Osteocyte (in vitro differentiated cells): ENCODE data around the gene CALM3. TPM values are rescaled to one million over a fixed set of nuclear protein-coding genes. Genes with fewer than 3 reads are reported as not detected.
A peak's percentile ranks its signal among the peaks of the same experiment; 100 is the strongest.
"Not testable (repeated sequence)": the region's sequence is repeated elsewhere in the genome, so short reads cannot be mapped to it uniquely, and the experiment has no call there.

Source experiments
- DNase-seq: peaks from one replicate; pipeline ENCODE4 v3.0.0; 2021; ENCODE audit warnings: mixed read lengths; ENCODE audit not compliant: unreplicated experiment; ENCODE audit errors: extremely low spot score
- H3K27ac Mint-ChIP-seq: one replicate; pipeline ENCODE4 v1.8.0; 2021; ENCODE audit warnings: mild to moderate bottlenecking, mixed read lengths; ENCODE audit not compliant: unreplicated experiment
- H3K27me3 Mint-ChIP-seq: one replicate; pipeline ENCODE4 v1.8.0; 2021; ENCODE audit warnings: mixed read lengths; ENCODE audit not compliant: unreplicated experiment
- H3K36me3 Mint-ChIP-seq: one replicate; pipeline ENCODE4 v1.8.0; 2021; ENCODE audit warnings: mixed read lengths; ENCODE audit not compliant: unreplicated experiment
- H3K4me1 Mint-ChIP-seq: one replicate; pipeline ENCODE4 v1.8.0; 2021; ENCODE audit warnings: mixed read lengths; ENCODE audit not compliant: unreplicated experiment
- H3K4me3 Mint-ChIP-seq: one replicate; pipeline ENCODE4 v1.8.0; 2021; ENCODE audit warnings: mild to moderate bottlenecking, moderate library complexity, mixed read lengths; ENCODE audit not compliant: unreplicated experiment
- H3K9me3 Mint-ChIP-seq: one replicate; pipeline ENCODE4 v1.8.0; 2021; ENCODE audit warnings: mixed read lengths; ENCODE audit not compliant: unreplicated experiment
- CTCF ChIP-seq: fragments of 200-600 bp; sonication (generic); IDR thresholded peaks from 2 replicates; pipeline ENCODE4 v1.5.0; 2021; ENCODE audit warnings: antibody characterized with exemption, mild to moderate bottlenecking, moderate library complexity
- long read RNA-seq: library from polyadenylated mRNA; unstranded; transcript quantifications from one replicate; pipeline ENCODE4 v2.0.0, GENCODE V29; 2021
- total RNA-seq: library from RNA; stranded (reverse); gene quantifications from 2 replicates; pipeline ENCODE4 v1.2.1, GENCODE V29; 2021

Gene CALM3
- total RNA-seq: 167 and 168 TPM in 2 replicates
- long read RNA-seq, partial matches to known transcripts: 0 of 2 reads
- long read RNA-seq, other reads (novel, unspliced or antisense): 0 of 2 reads

GRCh38 chr19:46601318-46602224, at the start of gene CALM3:
CALM3 (plus strand) TSS chr19:46601330; CDS start chr19:46601435, 105 bp downstream.
- H3K36me3 Mint-ChIP-seq: peaks cover 4% of the 10 kb centered on the region
- H3K27ac Mint-ChIP-seq: peak within 1 kb of the TSS; percentile 100
- peaks cover 10% of the 10 kb centered on the region for H3K9me3 Mint-ChIP-seq
- DNase-seq: no peak
- TF ChIP-seq CTCF: no peak
- no peaks in the 10 kb centered on the region for H3K27me3 Mint-ChIP-seq
- H3K4me3 Mint-ChIP-seq: peak within 1 kb of the TSS; percentile 98
- peaks cover 37% of the 10 kb centered on the region for H3K4me1 Mint-ChIP-seq

DNA sequence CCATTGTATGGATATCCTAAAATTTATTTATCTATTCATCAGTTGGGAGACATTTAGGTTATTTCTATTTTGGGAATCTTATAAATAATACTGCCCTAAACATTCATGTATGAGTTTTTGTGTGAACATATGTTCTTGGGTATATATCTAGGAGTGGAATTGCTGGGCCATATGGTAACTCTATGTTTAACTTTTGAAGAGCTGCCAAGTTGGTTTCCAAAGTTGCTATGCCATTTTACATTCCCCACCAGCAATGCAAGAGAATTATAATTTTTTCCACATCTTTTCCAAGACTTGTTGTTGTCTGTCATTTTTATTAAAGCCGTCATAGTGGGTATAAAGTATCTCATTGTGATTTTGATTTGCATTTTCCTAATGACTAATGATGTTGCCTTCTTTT, 48.2 kb upstream of the CALM3 start:
- Mint-ChIP-seq H3K4me3 (no peak overlapping the region), H3K9me3 (peaks cover 42% of the 10 kb centered on the region), H3K4me1 (no peaks in the 10 kb centered on the region), H3K36me3 (peaks cover 8% of the 10 kb centered on the region), H3K27ac (no peak overlapping the region), H3K27me3 (peaks cover 41% of the 10 kb centered on the region)
- TF ChIP-seq CTCF: no peak
- DNase-seq: no peak

DNA sequence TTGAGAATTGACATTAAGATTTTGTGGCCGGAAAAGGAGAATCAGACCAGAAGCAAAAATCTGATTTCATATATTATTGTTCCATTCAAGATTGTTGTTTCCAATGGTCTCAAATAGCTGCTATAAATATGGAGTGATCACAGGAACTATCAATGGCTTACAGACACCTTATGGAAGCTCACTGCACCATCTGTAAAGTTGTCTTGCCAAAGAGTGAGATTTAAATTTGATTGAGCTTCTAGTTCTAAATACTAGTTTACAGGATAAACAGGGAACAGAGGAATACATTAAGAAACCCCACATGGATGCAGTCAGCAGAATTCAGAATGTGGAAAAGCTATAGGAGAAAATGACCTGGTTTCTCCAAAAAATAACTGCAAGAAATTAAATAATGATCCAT, 47.0 kb upstream of the CALM3 start:
- DNase-seq: no peak
- H3K4me1 Mint-ChIP-seq: no peaks in the 10 kb centered on the region
- H3K27me3 Mint-ChIP-seq: peaks cover 42% of the 10 kb centered on the region
- no peak overlapping the region for H3K4me3 Mint-ChIP-seq
- TF ChIP-seq CTCF: no peak
- peaks cover 8% of the 10 kb centered on the region for H3K36me3 Mint-ChIP-seq
- H3K9me3 Mint-ChIP-seq: peaks cover 42% of the 10 kb centered on the region
- H3K27ac Mint-ChIP-seq: no peak overlapping the region

DNA sequence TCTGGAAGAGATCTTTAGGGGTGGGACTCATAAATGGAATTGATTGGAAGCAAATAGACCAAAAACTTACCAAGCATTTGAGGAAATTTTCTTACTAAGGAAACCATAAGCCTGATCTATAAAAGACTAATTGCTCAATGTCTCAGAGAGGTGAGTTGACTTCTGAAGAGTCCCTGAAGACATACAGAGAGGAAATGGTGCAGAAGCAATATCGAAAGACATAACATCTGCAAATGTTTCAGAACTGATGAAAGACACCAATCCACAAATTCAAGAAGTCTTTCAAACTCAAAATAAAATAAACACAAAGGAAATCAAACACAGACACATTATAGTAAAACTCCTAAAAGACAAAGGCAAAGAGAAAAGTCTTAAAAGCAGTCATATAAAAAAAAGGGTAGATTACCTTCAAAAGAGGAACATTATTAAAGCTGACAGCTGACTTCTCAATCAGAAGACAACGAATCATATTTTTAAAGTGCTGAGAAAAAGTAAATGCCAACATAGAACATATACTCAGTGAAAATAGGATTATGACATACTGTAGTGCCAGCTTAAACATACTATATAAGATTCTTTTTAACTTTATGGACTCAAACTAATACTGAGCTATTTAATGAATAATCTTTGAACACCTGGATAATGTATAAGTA, 45.4 kb upstream of the CALM3 start:
- peaks cover 8% of the 10 kb centered on the region for H3K36me3 Mint-ChIP-seq
- no peak for DNase-seq
- peaks cover 40% of the 10 kb centered on the region for H3K27me3 Mint-ChIP-seq
- no peaks in the 10 kb centered on the region for H3K4me1 Mint-ChIP-seq
- H3K9me3 Mint-ChIP-seq: peaks cover 31% of the 10 kb centered on the region
- H3K4me3 Mint-ChIP-seq: no peak overlapping the region
- TF ChIP-seq CTCF: no peak
- no peak overlapping the region for H3K27ac Mint-ChIP-seq

DNA sequence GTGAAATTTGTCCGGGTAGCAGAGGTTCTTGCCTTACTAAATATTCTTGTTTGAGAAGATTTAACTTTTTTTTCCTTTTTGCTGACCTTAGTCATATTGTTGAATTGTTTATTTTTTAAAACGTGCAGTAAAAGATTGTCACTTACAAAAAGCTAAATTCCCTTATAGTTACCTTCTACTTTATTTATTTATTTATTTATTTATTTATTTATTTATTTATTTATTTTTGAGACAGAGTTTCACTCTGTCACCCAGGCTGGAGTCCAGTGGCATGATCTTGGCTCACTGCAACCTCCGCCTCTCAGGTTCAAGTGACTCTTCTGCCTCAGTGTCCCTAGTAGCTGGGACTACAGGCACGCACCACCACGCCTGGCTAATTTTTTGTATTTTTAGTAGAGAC, 44.7 kb upstream of the CALM3 start:
- not testable (repeated sequence) for H3K4me1 Mint-ChIP-seq, H3K4me3 Mint-ChIP-seq, H3K36me3 Mint-ChIP-seq, H3K27ac Mint-ChIP-seq, DNase-seq
- peaks cover 36% of the 10 kb centered on the region for H3K27me3 Mint-ChIP-seq
- H3K9me3 Mint-ChIP-seq: peaks cover 24% of the 10 kb centered on the region
